Immature natural killer cell (primary cell): Measurements from ENCODE around the gene HABP4. TPM values are rescaled to one million over a fixed set of nuclear protein-coding genes. Genes with fewer than 3 reads are reported as not detected.

Experiments used
- DNase-seq, 3 donors: peaks; one replicate each; pipeline ENCODE4 v3.0.0; 2022; ENCODE audit warnings: mixed read lengths in 1 of 3
- H3K27ac Mint-ChIP-seq, 6 donors: one replicate each; pipeline ENCODE4 v1.8.0; 2020; ENCODE audit warnings: mixed read lengths in 6 of 6, mild to moderate bottlenecking in 5 of 6, inconsistent platforms in 4 of 6, moderate library complexity in 3 of 6
- H3K27me3 Mint-ChIP-seq, 3 donors: one replicate each; pipeline ENCODE4 v1.8.0; 2020 to 2021; ENCODE audit warnings: low read depth in 3 of 3, mild to moderate bottlenecking in 3 of 3, mixed read lengths in 3 of 3, moderate library complexity in 3 of 3, inconsistent platforms in 1 of 3
- H3K36me3 Mint-ChIP-seq, 3 donors: one replicate each; pipeline ENCODE4 v1.8.0; 2020; ENCODE audit warnings: mixed read lengths in 3 of 3, inconsistent platforms in 2 of 3, mild to moderate bottlenecking in 2 of 3
- H3K4me1 Mint-ChIP-seq, 2 donors: one replicate each; pipeline ENCODE4 v1.8.0; 2020; ENCODE audit warnings: inconsistent platforms in 2 of 2, mild to moderate bottlenecking in 2 of 2, mixed read lengths in 2 of 2, moderate library complexity in 1 of 2
- H3K4me3 Mint-ChIP-seq, 5 donors: one replicate each; pipeline ENCODE4 v1.8.0; 2020; ENCODE audit warnings: mild to moderate bottlenecking in 5 of 5, mixed read lengths in 5 of 5, inconsistent platforms in 3 of 5, moderate library complexity in 3 of 5
- H3K9me3 Mint-ChIP-seq, 6 donors: one replicate each; pipeline ENCODE4 v1.8.0; 2020; ENCODE audit warnings: mild to moderate bottlenecking in 6 of 6, mixed read lengths in 6 of 6, inconsistent platforms in 4 of 6, moderate library complexity in 3 of 6
- polyA plus RNA-seq, 3 donors: library from polyadenylated mRNA; unstranded; fragments of 300-500 nt; fragmentation: Illumina TruSeq; gene quantifications; one replicate each; pipeline ENCODE4 v1.2.3, GENCODE V29; 2021

Gene HABP4
- polyA plus RNA-seq, 3 donors from 2014 or later, result 3.0 to 5.8 (median 5.2) TPM

DNA sequence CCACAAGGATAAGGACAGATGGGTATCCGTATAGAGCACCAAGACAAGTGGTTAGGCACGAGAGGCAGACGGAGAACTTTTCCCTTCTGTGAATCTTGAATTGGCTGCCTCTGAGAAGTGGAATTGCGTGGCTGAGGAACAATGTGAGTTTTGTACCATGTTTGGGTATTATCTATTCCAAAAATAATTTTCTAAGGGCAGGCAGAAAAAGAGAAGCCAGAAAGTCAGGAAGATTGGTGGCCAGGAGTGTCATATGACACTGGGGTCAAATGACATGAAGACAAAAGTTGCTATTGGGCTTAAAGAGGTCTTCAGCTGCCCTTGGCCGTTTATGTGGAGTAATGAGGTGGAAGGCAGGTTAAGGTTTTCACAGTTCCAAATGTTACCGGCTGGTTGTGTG, 14.5 kb downstream of the HABP4 start:
- Mint-ChIP-seq H3K4me3 (no peak overlapping the region), H3K27ac (no peak overlapping the region), H3K4me1 (no peaks in the 10 kb centered on the region), H3K36me3 (peaks cover 5 to 34% (median 13%) of the 10 kb centered on the region in 3 donors), H3K27me3 (no peaks in the 10 kb centered on the region), H3K9me3 (no peaks in the 10 kb centered on the region)
- DNase-seq, result no peak

DNA sequence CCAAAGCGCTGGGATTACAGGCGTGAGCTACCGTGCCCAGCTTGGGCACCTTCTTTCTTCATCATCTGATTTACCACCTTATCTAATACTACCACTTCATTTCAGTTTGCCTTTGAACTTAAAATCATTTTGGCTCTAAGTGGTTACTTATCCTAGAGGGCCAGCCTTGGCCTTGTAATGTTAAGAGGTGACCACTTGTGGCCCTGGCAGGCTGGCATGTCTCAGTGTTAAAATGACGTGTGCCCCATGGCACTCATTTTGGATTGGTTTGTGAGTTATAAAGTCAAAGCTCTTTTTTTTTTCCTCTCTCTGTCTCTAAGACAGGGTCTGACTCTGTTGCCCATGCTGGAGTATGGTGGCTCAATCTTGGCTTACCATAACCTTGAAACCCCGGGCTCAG, 17.8 kb downstream of the HABP4 start:
- no peaks in the 10 kb centered on the region for H3K27me3 Mint-ChIP-seq
- no peak overlapping the region for H3K27ac Mint-ChIP-seq
- no peak for DNase-seq
- no peaks in the 10 kb centered on the region for H3K9me3 Mint-ChIP-seq
- peaks cover 11 to 33% (median 13%) of the 10 kb centered on the region in 3 donors for H3K36me3 Mint-ChIP-seq
- H3K4me3 Mint-ChIP-seq, result no peak overlapping the region
- no peaks in the 10 kb centered on the region for H3K4me1 Mint-ChIP-seq

GRCh38 chr9:96476013-96476412, 26.0 kb downstream of the HABP4 start:
- Mint-ChIP-seq H3K9me3 (no peaks in the 10 kb centered on the region), H3K4me3 (no peak overlapping the region), H3K36me3 (peaks cover 6 to 12% (median 8%) of the 10 kb centered on the region in 3 donors), H3K27me3 (no peaks in the 10 kb centered on the region), H3K4me1 (no peaks in the 10 kb centered on the region), H3K27ac (no peak overlapping the region)
- DNase-seq, result no peak

DNA sequence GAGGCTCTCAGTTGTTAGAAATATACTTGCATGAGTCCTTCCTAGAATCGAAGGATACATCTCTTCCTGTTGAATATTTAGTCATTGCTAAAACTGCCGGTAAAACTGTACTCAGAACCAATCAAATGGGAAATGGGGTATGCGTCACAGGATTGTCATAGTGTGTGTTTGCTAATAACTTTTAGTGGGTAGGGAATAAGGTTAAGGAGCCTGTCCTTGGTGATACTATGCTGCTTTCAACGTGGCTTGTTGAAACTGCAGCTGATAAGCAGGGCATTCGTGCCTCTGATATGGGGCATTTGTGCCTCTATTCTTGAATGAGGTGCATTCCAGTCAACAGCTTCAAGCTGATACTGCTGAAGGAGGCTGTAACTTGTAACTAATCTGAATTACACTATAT, 26.6 kb downstream of the HABP4 start:
- Mint-ChIP-seq H3K27me3 (no peaks in the 10 kb centered on the region), H3K4me3 (no peak overlapping the region), H3K27ac (peak overlapping the region in 1 of 6 donors; percentile 33), H3K9me3 (no peaks in the 10 kb centered on the region), H3K36me3 (peaks cover 2 to 8% (median 5%) of the 10 kb centered on the region in 3 donors), H3K4me1 (no peaks in the 10 kb centered on the region)
- DNase-seq, result no peak

GRCh38 chr9:96478829-96479371, 28.9 kb downstream of the HABP4 start:
- no peaks in the 10 kb centered on the region for H3K9me3 Mint-ChIP-seq
- no peaks in the 10 kb centered on the region for H3K4me1 Mint-ChIP-seq
- H3K4me3 Mint-ChIP-seq, result no peak overlapping the region
- H3K36me3 Mint-ChIP-seq, result peaks cover 5 to 24% (median 15%) of the 10 kb centered on the region in 3 donors
- H3K27me3 Mint-ChIP-seq, result peaks cover 0 to 1% (median 0%) of the 10 kb centered on the region in 3 donors
- no peak for DNase-seq
- no peak overlapping the region for H3K27ac Mint-ChIP-seq

- H3K4me3 Mint-ChIP-seq, result no peak overlapping the region
- DNase-seq, result no peak
- no peaks in the 10 kb centered on the region for H3K4me1 Mint-ChIP-seq
- H3K27ac Mint-ChIP-seq, result no peak overlapping the region
- H3K36me3 Mint-ChIP-seq, result peaks cover 19 to 36% (median 30%) of the 10 kb centered on the region in 3 donors
- peaks cover 0 to 1% (median 0%) of the 10 kb centered on the region in 3 donors for H3K27me3 Mint-ChIP-seq
- H3K9me3 Mint-ChIP-seq, result no peaks in the 10 kb centered on the region
These were observed 30.8 kb downstream of the HABP4 start for GRCh38 chr9:96480736-96481135.

DNA sequence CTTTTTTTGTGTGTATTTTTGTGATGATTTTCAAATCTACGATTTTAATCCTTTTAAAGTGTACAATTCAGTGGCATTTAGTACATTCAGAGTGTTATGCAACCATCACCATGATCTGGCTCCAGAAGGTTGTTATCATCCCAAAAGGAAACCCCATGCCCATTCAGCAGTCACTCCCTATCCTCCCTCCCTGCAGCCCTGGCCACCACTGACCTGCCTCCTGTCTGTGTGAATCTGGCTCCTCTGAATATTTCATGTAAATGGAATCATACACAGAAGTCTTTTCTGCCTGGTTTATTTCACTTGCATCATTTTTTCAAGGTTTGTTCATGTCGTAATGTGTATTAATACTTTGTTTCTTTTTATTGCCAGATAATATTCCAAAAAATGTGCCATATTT, 32.5 kb downstream of the HABP4 start:
- peaks cover 21 to 37% (median 28%) of the 10 kb centered on the region in 3 donors for H3K36me3 Mint-ChIP-seq
- H3K27me3 Mint-ChIP-seq, result peaks cover 0 to 1% (median 0%) of the 10 kb centered on the region in 3 donors
- H3K9me3 Mint-ChIP-seq, result no peaks in the 10 kb centered on the region
- H3K4me3 Mint-ChIP-seq, result no peak overlapping the region
- H3K4me1 Mint-ChIP-seq, result no peaks in the 10 kb centered on the region
- DNase-seq, result no peak
- H3K27ac Mint-ChIP-seq, result no peak overlapping the region

DNA sequence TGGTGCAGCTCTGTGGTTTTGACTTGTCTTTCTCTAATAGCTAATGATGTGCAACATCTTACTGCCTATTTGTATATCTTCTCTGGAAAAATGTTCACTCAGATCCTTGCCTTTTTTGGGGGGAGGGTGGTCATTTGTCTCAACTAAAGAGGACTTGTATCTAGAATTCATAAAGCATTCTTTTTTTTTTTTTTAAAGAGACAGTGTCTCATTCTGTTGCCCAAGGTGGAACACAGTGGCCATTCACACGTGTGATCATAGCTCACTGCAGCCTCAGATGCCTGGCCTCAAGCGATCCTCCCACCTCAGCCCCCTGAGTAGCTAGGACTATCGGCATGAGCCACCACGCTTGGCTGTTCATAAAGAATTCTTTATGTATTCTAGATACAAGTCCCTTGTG, 33.2 kb downstream of the HABP4 start:
- Mint-ChIP-seq H3K36me3 (peaks cover 21 to 41% (median 33%) of the 10 kb centered on the region in 3 donors), H3K27me3 (peaks cover 0 to 1% (median 0%) of the 10 kb centered on the region in 3 donors), H3K4me3 (no peak overlapping the region), H3K9me3 (no peaks in the 10 kb centered on the region), H3K27ac (no peak overlapping the region), H3K4me1 (no peaks in the 10 kb centered on the region)
- DNase-seq, result no peak

GRCh38 chr9:96483733-96484390, 33.9 kb downstream of the HABP4 start:
- Mint-ChIP-seq H3K9me3 (no peaks in the 10 kb centered on the region), H3K27ac (no peak overlapping the region), H3K36me3 (peaks cover 25 to 46% (median 40%) of the 10 kb centered on the region in 3 donors), H3K4me3 (no peak overlapping the region), H3K27me3 (peaks cover 0 to 1% (median 0%) of the 10 kb centered on the region in 3 donors), H3K4me1 (no peaks in the 10 kb centered on the region)
- DNase-seq, result no peak

GRCh38 chr9:96484521-96484931, 34.6 kb downstream of the HABP4 start:
- H3K9me3 Mint-ChIP-seq, result no peaks in the 10 kb centered on the region
- no peak overlapping the region for H3K4me3 Mint-ChIP-seq
- no peaks in the 10 kb centered on the region for H3K4me1 Mint-ChIP-seq
- no peak overlapping the region for H3K27ac Mint-ChIP-seq
- peaks cover 0 to 1% (median 0%) of the 10 kb centered on the region in 3 donors for H3K27me3 Mint-ChIP-seq
- DNase-seq, result no peak
- peaks cover 29 to 46% (median 45%) of the 10 kb centered on the region in 3 donors for H3K36me3 Mint-ChIP-seq

GRCh38 chr9:96485280-96485679, 35.3 kb downstream of the HABP4 start:
- no peak overlapping the region for H3K4me3 Mint-ChIP-seq
- H3K27me3 Mint-ChIP-seq, result peaks cover 0 to 1% (median 0%) of the 10 kb centered on the region in 3 donors
- H3K9me3 Mint-ChIP-seq, result no peaks in the 10 kb centered on the region
- H3K36me3 Mint-ChIP-seq, result peaks cover 29 to 50% (median 43%) of the 10 kb centered on the region in 3 donors
- DNase-seq, result no peak
- no peak overlapping the region for H3K27ac Mint-ChIP-seq
- H3K4me1 Mint-ChIP-seq, result no peaks in the 10 kb centered on the region

- Mint-ChIP-seq H3K27ac (no peak overlapping the region), H3K36me3 (peaks cover 29 to 61% (median 43%) of the 10 kb centered on the region in 3 donors)
These were observed 36.5 kb downstream of the HABP4 start for GRCh38 chr9:96486386-96487028.

DNA sequence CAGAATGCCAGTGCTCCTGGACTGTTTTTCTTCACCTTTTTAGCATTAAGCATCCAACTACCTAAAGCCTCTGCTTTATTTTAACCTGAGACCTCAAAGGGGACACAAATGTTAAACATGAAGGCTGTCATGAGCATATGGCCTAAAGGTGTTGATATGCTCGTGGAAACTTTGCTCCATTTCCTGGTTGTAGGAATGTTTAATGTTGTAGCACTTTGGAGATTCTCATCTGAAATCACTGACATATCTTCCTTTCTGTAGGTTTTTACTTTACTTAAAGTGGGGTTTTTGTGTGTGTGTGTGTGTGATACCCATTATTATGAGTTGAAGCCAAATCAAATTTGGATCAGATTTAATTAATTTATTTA, 37.0 kb downstream of the HABP4 start:
- H3K27ac Mint-ChIP-seq, result no peak overlapping the region
- peaks cover 29 to 64% (median 42%) of the 10 kb centered on the region in 3 donors for H3K36me3 Mint-ChIP-seq
- H3K4me3 Mint-ChIP-seq, result no peak overlapping the region
- H3K27me3 Mint-ChIP-seq, result peaks cover 0 to 1% (median 0%) of the 10 kb centered on the region in 3 donors
- no peaks in the 10 kb centered on the region for H3K4me1 Mint-ChIP-seq
- no peak for DNase-seq
- H3K9me3 Mint-ChIP-seq, result no peaks in the 10 kb centered on the region

More at GRCh38 chr9:96486386-96487028, 36.5 kb downstream of the HABP4 start:
- Mint-ChIP-seq H3K4me1 (no peaks in the 10 kb centered on the region), H3K4me3 (no peak overlapping the region), H3K9me3 (no peaks in the 10 kb centered on the region), H3K27me3 (peaks cover 0 to 1% (median 0%) of the 10 kb centered on the region in 3 donors)
- no peak for DNase-seq

DNA sequence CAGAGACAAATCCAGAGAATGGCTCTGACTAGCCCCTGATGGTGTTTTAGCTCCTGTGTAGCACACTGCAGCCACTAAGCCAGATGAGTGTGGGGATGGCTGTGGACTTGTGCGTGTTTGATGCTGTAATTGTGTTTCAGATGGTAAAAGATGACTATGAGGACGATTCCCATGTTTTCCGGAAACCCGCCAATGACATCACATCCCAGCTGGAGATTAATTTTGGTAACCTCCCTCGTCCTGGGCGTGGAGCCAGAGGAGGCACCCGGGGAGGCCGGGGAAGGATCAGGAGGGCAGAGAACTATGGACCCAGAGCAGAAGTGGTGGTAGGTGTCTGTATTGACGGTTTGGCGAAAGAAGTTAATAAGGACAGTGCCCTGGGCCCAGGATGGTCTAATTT, 38.0 kb downstream of the HABP4 start:
- H3K4me1 Mint-ChIP-seq, result no peaks in the 10 kb centered on the region
- no peaks in the 10 kb centered on the region for H3K9me3 Mint-ChIP-seq
- H3K27ac Mint-ChIP-seq, result no peak overlapping the region
- no peak for DNase-seq
- peaks cover 29 to 55% (median 33%) of the 10 kb centered on the region in 3 donors for H3K36me3 Mint-ChIP-seq
- H3K4me3 Mint-ChIP-seq, result no peak overlapping the region
- peaks cover 0 to 1% (median 0%) of the 10 kb centered on the region in 3 donors for H3K27me3 Mint-ChIP-seq
